HS-27A (cell line): ENCODE measurements around the gene NAV2.
"Not testable (repeated sequence)": the region's sequence is repeated elsewhere in the genome, so short reads cannot be mapped to it uniquely, and the experiment has no call there.

Source experiments
- DNase-seq: peaks from one replicate; pipeline ENCODE4 v3.0.0-alpha.2; 2012; ENCODE audit warnings: low read depth, missing footprints

Gene NAV2

GRCh38 chr11:19891022-19891421 is 178.4 kb downstream of the NAV2 start:
- no peak for DNase-seq

GRCh38 chr11:19892387-19892786 is 179.8 kb downstream of the NAV2 start:
- DNase-seq: no peak

GRCh38 chr11:19892876-19893275 is 180.2 kb downstream of the NAV2 start:
- DNase-seq: no peak

GRCh38 chr11:19894404-19894803 is 181.8 kb downstream of the NAV2 start:
- no peak for DNase-seq

GRCh38 chr11:19895037-19895436 is 182.4 kb downstream of the NAV2 start:
- DNase-seq: not testable (repeated sequence)

GRCh38 chr11:19895776-19896175 is 183.1 kb downstream of the NAV2 start:
- no peak for DNase-seq

GRCh38 chr11:19903620-19904069 is 191.0 kb downstream of the NAV2 start:
- DNase-seq: peak; percentile 66

- no peak for DNase-seq
Measured at GRCh38 chr11:19905280-19905853, 192.7 kb downstream of the NAV2 start.

GRCh38 chr11:19906126-19906525 is 193.5 kb downstream of the NAV2 start:
- DNase-seq: no peak

- no peak for DNase-seq
Measured at GRCh38 chr11:19907008-19907579, 194.5 kb downstream of the NAV2 start.

- DNase-seq: no peak
Measured at GRCh38 chr11:19907839-19908238, 195.2 kb downstream of the NAV2 start.

GRCh38 chr11:19910931-19911330 is 198.3 kb downstream of the NAV2 start:
- no peak for DNase-seq

GRCh38 chr11:19912115-19912957 is 199.7 kb downstream of the NAV2 start:
- DNase-seq: no peak

GRCh38 chr11:19912958-19913892 is 200.6 kb downstream of the NAV2 start:
- no peak for DNase-seq

GRCh38 chr11:19913893-19914249 is 201.2 kb downstream of the NAV2 start:
- DNase-seq: no peak

- DNase-seq: no peak
Measured at GRCh38 chr11:19915808-19916207, 203.2 kb downstream of the NAV2 start.

GRCh38 chr11:19917069-19917468 is 204.4 kb downstream of the NAV2 start:
- no peak for DNase-seq

GRCh38 chr11:19918302-19919049 is 205.8 kb downstream of the NAV2 start:
- DNase-seq: no peak

- DNase-seq: peak; percentile 89
Measured at GRCh38 chr11:19919050-19919561, 206.5 kb downstream of the NAV2 start.

- no peak for DNase-seq
Measured at GRCh38 chr11:19920982-19921381, 208.3 kb downstream of the NAV2 start.
